Right atrium auricular region (tissue), 2 donors: ENCODE results near the gene ALDH3B2. TPM values are rescaled to one million over a fixed set of nuclear protein-coding genes. Genes with fewer than 3 reads are reported as not detected.
"Not testable (repeated sequence)": the region's sequence is repeated elsewhere in the genome, so short reads cannot be mapped to it uniquely, and the experiment has no call there.

Experiments
- DNase-seq: peaks from one replicate; pipeline ENCODE4 v3.0.0-alpha.2; 2019; ENCODE audit warnings: low spot score
- H3K27ac ChIP-seq, 2 donors: fragments of 200-600 bp; sonication (generic); 1 replicate in 1 of 2; 2 replicates in 1 of 2; pipeline ENCODE4 v1.5.1; 2016 to 2019
- H3K27me3 ChIP-seq, 2 donors: fragments of 200-600 bp; sonication (generic); one replicate each; pipeline versions ENCODE4 v1.5.1 to v1.6.0; 2017 to 2019
- H3K36me3 ChIP-seq: fragments of 200-600 bp; sonication (generic); one replicate; pipeline ENCODE4 v1.5.1; 2016
- H3K4me1 ChIP-seq, 2 donors: fragments of 200-600 bp; sonication (generic); one replicate each; pipeline versions ENCODE4 v1.5.1 to v1.6.0; 2017 to 2019
- H3K4me3 ChIP-seq, 2 donors: fragments of 200-600 bp; sonication (generic); 1 replicate in 1 of 2; 2 replicates in 1 of 2; pipeline ENCODE4 v1.5.1; 2017 to 2019; ENCODE audit warnings: mild to moderate bottlenecking in 1 of 2, moderate library complexity in 1 of 2
- H3K9me3 ChIP-seq, 2 donors: fragments of 200-600 bp; sonication (generic); one replicate each; pipeline ENCODE4 v1.5.1; 2019
- total RNA-seq, 2 donors: library from RNA; depleted of rRNA; stranded (reverse); fragments of >200 nt; gene quantifications; one replicate each; pipeline ENCODE4 v1.1.0, GENCODE V29; 2016
- TF ChIP-seq, protein P1 (sequence below), 2 donors: fragments of 200-600 bp; sonication (generic); IDR thresholded peaks; one replicate each; pipeline ENCODE4 v1.5.1; 2019; ENCODE audit warnings: antibody characterized with exemption in 2 of 2

The ALDH3B2 gene
- total RNA-seq, 2 donors from 2014 or later: not detected

DNA sequence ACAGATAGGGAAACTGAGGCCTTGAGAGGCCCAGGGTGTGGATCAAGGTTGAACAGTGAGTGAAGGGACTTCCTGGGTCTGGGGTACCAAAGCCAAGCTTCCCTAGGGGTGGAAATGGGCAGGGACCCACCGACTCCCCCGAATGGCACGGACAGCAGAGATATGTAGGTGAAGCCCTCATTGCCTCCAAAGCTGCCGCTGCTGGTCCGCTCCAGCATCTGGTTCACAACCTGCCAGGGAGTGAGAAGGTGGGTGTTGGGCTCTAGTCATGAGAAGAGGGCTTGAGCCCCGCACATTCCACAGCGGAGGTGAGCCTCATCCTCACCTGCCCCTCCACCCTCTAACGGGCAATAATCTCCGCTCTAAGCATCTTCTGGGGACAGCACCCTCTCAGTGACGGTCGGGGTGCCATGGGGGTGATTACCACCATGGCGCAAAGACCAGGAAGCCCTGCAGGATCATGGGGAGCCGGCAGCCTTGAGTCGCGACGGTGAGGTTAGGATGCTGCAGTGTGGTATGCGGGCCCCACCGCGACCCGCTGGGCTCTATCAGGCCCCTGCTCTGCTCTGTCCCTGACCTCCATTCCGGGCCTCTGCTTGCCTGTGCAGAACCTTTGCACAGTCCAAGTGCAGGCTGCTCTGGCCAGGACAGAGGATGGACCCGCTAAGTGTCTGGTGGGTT, 10.8 kb downstream of the ALDH3B2 start:
- Histone ChIP-seq H3K9me3 (no peaks in the 10 kb centered on the region), H3K4me1 (no peaks in the 10 kb centered on the region), H3K27ac (no peak overlapping the region), H3K4me3 (no peak overlapping the region), H3K27me3 (no peaks in the 10 kb centered on the region), H3K36me3 (no peaks in the 10 kb centered on the region)
- DNase-seq: no peak
- TF ChIP-seq, protein P1, sequence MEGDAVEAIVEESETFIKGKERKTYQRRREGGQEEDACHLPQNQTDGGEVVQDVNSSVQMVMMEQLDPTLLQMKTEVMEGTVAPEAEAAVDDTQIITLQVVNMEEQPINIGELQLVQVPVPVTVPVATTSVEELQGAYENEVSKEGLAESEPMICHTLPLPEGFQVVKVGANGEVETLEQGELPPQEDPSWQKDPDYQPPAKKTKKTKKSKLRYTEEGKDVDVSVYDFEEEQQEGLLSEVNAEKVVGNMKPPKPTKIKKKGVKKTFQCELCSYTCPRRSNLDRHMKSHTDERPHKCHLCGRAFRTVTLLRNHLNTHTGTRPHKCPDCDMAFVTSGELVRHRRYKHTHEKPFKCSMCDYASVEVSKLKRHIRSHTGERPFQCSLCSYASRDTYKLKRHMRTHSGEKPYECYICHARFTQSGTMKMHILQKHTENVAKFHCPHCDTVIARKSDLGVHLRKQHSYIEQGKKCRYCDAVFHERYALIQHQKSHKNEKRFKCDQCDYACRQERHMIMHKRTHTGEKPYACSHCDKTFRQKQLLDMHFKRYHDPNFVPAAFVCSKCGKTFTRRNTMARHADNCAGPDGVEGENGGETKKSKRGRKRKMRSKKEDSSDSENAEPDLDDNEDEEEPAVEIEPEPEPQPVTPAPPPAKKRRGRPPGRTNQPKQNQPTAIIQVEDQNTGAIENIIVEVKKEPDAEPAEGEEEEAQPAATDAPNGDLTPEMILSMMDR (IDR thresholded peaks at IDR 0.05): no peak

DNA sequence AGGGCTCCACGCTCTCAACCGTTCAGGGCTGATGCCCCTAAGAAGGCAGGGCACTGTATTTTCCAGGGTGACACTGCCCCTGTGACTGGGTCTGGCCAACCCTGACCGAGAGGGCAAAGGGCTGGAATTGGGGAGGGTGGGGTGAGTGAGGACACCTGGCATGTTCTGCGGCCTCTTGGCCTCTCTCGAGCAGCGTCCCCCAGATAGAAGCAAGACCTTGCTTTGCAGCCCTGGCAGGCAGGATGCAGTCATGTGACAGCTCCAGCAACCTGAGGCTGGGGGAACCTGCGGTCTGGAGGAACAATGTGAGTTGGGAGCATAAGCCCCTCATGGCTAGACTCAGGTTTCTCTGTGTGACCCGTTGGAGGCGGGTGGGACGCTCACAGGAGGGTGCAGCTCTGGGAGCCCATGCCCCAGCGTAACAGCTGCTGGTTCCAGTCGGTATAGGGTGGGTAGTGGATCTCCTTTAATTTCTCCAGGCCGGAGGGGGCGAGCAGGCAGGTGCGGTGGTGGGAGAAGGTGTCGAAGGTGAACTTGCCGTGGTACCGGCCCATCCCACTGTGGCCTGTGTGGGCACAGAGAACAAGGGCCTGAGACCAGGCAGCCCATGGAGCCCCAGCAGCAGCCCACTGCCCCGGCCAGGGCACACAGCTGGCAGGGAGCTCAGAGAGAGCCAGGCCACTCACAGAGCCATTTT, 11.4 kb downstream of the ALDH3B2 start:
- no peak overlapping the region for H3K4me3 ChIP-seq
- no peak overlapping the region for H3K27ac ChIP-seq
- DNase-seq: no peak
- no peaks in the 10 kb centered on the region for H3K27me3 ChIP-seq
- H3K4me1 ChIP-seq: no peaks in the 10 kb centered on the region
- H3K36me3 ChIP-seq: no peaks in the 10 kb centered on the region
- TF ChIP-seq, protein P1 (IDR thresholded peaks at IDR 0.05): no peak
- no peaks in the 10 kb centered on the region for H3K9me3 ChIP-seq

DNA sequence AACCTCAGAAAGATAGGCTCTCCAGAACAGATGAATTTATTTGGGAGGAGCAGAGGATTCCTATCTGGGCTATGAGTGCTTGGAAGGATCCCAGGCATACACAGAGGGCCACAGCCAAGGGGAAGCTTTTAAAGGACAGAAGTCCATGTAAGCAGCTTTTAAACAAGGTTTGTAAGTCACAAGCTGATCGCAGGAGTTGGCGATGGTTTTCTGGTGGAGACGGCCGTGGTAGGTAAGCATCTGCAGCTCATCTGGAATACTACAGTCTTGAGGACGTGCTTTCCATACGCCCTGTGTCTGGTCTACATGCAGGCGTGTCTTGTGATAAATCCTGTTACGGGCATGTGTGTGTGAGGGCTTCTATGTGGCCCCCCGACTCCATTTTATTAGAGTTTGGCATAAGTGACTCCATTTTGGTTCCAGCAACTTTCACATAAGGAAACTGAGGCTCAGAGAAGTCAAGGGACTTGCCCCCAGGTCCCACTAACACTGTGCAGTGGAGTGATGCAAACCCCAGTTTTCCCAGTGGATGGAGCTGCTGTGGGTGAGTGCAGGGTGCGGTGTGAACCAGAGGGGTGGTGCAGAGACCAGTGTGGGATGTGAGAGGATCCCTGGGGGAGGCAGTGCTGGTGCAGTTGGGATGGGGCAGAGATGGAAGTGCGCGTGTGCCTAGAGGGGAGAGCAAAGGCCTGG, 12.1 kb downstream of the ALDH3B2 start:
- TF ChIP-seq, protein P1 (IDR thresholded peaks at IDR 0.05): no peak
- no peak for DNase-seq
- H3K4me1 ChIP-seq: no peaks in the 10 kb centered on the region
- no peak overlapping the region for H3K27ac ChIP-seq
- no peaks in the 10 kb centered on the region for H3K27me3 ChIP-seq
- no peak overlapping the region for H3K4me3 ChIP-seq
- H3K36me3 ChIP-seq: no peaks in the 10 kb centered on the region
- H3K9me3 ChIP-seq: no peaks in the 10 kb centered on the region

DNA sequence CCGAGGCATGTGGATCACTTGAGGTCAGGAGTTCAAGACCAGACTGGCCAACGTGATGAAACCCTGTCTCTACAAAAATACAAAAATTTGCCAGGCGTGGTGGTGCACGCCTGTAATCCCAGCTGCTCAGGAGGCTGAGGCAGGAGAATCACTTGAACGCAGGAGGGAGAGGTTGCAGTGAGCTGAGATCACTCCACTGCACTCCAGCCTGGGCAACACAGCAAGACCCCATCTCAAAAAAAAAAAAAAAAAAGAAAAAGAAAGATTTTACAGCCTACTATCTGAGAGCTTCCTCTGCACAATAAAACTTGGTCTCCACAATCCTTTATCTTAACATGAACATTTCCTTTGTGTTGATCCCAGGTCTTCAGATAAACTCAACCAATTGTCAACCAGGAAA, 13.7 kb downstream of the ALDH3B2 start:
- not testable (repeated sequence) for H3K9me3 ChIP-seq, DNase-seq, H3K4me1 ChIP-seq, H3K27me3 ChIP-seq, H3K27ac ChIP-seq, H3K36me3 ChIP-seq, H3K4me3 ChIP-seq

DNA sequence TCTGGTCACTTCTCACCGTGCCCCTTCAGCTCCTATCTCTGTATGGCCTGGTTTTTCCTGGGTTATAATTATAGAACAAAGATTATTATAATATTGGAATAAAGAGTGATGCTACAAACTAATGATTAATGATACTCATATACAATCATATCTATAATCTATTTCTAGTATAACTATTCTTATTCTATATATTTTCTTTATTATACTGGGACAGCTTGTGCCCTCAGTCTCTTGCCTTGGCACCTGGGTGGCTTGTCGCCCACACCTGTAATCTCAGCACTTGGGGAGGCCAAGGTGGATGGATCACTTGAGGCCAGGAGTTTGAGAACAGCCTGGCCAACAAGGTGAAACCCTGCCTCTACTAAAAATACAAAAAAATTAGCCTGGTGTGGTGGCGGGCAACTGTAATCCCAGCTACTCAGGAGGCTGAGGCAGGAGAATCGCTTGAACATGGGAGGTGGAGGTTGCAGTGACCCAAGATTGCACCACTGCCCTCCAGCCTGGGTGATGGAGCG, 14.7 kb downstream of the ALDH3B2 start:
- not testable (repeated sequence) for H3K27me3 ChIP-seq, H3K4me3 ChIP-seq, H3K9me3 ChIP-seq, H3K27ac ChIP-seq, H3K36me3 ChIP-seq, DNase-seq, H3K4me1 ChIP-seq
- TF ChIP-seq, protein P1 (IDR thresholded peaks at IDR 0.05): peak in 1 of 2 donors; percentile 38

DNA sequence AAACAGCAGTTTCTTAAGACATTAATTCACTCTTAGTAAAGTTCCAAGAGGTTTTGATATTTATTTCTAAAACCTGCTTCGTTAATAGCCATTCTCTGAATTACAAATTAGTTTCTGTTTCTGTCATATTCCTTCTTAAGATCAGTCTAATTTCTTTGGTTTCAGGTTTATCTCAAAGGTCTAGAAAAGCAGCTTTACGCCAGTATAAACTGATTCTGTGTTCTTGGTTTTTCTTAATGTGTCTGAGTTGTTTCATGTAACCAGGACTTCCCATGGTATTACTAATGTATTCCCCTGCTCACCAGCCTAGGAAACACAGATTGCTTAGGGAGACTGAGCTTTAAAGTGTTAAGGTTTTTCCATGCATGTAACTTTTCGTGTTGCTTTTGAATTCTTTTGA, 17.1 kb downstream of the ALDH3B2 start:
- TF ChIP-seq, protein P1 (IDR thresholded peaks at IDR 0.05): no peak
- no peak overlapping the region for H3K4me3 ChIP-seq
- no peaks in the 10 kb centered on the region for H3K4me1 ChIP-seq
- no peak for DNase-seq
- no peaks in the 10 kb centered on the region for H3K36me3 ChIP-seq
- H3K27ac ChIP-seq: no peak overlapping the region
- H3K9me3 ChIP-seq: no peaks in the 10 kb centered on the region
- H3K27me3 ChIP-seq: no peaks in the 10 kb centered on the region
